Gastrocnemius medialis (tissue), 4 donors: ENCODE measurements around the gene PDGFC. TPM values are rescaled to one million over a fixed set of nuclear protein-coding genes. Genes with fewer than 3 reads are reported as not detected.
"Not testable (repeated sequence)": the region's sequence is repeated elsewhere in the genome, so short reads cannot be mapped to it uniquely, and the experiment has no call there.

Source experiments
- ATAC-seq, 2 donors: fragments of 150-250 bp; one replicate each; pipeline ENCODE4 v1.9.1; 2016
- DNase-seq, 2 donors: peaks; one replicate each; pipeline ENCODE4 v3.0.0-alpha.2; 2019
- H3K27ac ChIP-seq, 4 donors: fragments of 200-600 bp; sonication (generic); 1 replicate in 1 of 4; 2 replicates in 3 of 4; pipeline ENCODE4 v1.5.1; 2016 to 2018; ENCODE audit warnings: mild to moderate bottlenecking in 2 of 4, moderate library complexity in 1 of 4
- H3K27me3 ChIP-seq, 3 donors: fragments of 200-600 bp; sonication (generic) in 2 of 3; 1 replicate in 1 of 3; 2 replicates in 2 of 3; pipeline versions ENCODE4 v1.5.1 to v1.6.0; 2016 to 2019; ENCODE audit warnings: mild to moderate bottlenecking in 1 of 3, moderate library complexity in 1 of 3
- H3K36me3 ChIP-seq, 2 donors: fragments of 200-600 bp; sonication (generic) in 1 of 2; one replicate each; pipeline ENCODE4 v1.5.1; 2017 to 2018
- H3K4me1 ChIP-seq, 2 donors: fragments of 200-600 bp; sonication (generic) in 1 of 2; one replicate each; pipeline ENCODE4 v1.5.1; 2016 to 2017; ENCODE audit warnings: mild to moderate bottlenecking in 2 of 2
- H3K4me3 ChIP-seq, 4 donors: fragments of 200-600 bp; sonication (generic) in 3 of 4; 1 replicate in 1 of 4; 2 replicates in 3 of 4; pipeline ENCODE4 v1.5.1; 2016 to 2019; ENCODE audit warnings: mild to moderate bottlenecking in 2 of 4
- H3K9me3 ChIP-seq, 3 donors: fragments of 200-600 bp; sonication (generic) in 2 of 3; 1 replicate in 1 of 3; 2 replicates in 2 of 3; pipeline ENCODE4 v1.5.1; 2016 to 2019
- POLR2A ChIP-seq, 2 donors: fragments of 450-650 bp; IDR thresholded peaks; one replicate each; pipeline ENCODE4 v1.6.1; 2017; ENCODE audit warnings: antibody characterized with exemption in 2 of 2, mild to moderate bottlenecking in 2 of 2, moderate library complexity in 2 of 2
- in situ Hi-C, 4 donors: fragments of 200-750 bp; cut with MboI; loops; one replicate each; pipeline versions ENCODE4 v1.15.0 to v1.8.0; 2017; ENCODE audit warnings: low sequenced_read_pairs in 4 of 4
- intact Hi-C: fragments of 100-400 bp; cut with DNase I; formaldehyde crosslinking; loops from one replicate; pipeline ENCODE4 v1.15.1; 2023; ENCODE audit warnings: low total_unique reads
- total RNA-seq, 4 donors: library from RNA; depleted of rRNA; stranded (reverse); fragments of >200 nt; gene quantifications; one replicate each; pipeline versions ENCODE4 v1.1.0 to v1.2.3, GENCODE V29; 2016
- TF ChIP-seq, protein P1 (sequence below), 5 experiments: fragments of 450-650 bp in 3 of 5; fragments of 200-600 bp in 2 of 5; sonication (generic) in 2 of 5; IDR thresholded peaks in 4 of 5; conservative IDR thresholded peaks in 1 of 5; 1 replicate in 4 of 5; 2 replicates in 1 of 5; pipeline ENCODE4 v1.5.1; 2016 to 2019; ENCODE audit warnings: antibody characterized with exemption in 5 of 5, mild to moderate bottlenecking in 3 of 5, moderate library complexity in 3 of 5

The PDGFC gene
- total RNA-seq, 4 donors from 2014 or later: 4.4 to 10.7 (median 6.3) TPM

GRCh38 chr4:156870861-156871260, 100.7 kb downstream of the PDGFC start:
- H3K4me1 ChIP-seq: no peaks in the 10 kb centered on the region
- no peak for ATAC-seq
- DNase-seq: no peak
- no peaks in the 10 kb centered on the region for H3K27me3 ChIP-seq
- intact Hi-C loops (no loop called here), in situ Hi-C loops (no loop called here)
- H3K36me3 ChIP-seq: no peaks in the 10 kb centered on the region
- no peak overlapping the region for H3K27ac ChIP-seq
- TF ChIP-seq POLR2A (IDR thresholded peaks at IDR 0.05): no peak
- H3K9me3 ChIP-seq: no peaks in the 10 kb centered on the region
- no peak overlapping the region for H3K4me3 ChIP-seq

- no peak overlapping the region for H3K27ac ChIP-seq
- no peaks in the 10 kb centered on the region for H3K36me3 ChIP-seq
- DNase-seq (no peak), ATAC-seq (no peak)
- H3K27me3 ChIP-seq: no peaks in the 10 kb centered on the region
- H3K4me3 ChIP-seq: no peak overlapping the region
- intact Hi-C loops (no loop called here), in situ Hi-C loops (no loop called here)
- H3K4me1 ChIP-seq: no peaks in the 10 kb centered on the region
- TF ChIP-seq POLR2A (IDR thresholded peaks at IDR 0.05): no peak
- TF ChIP-seq, protein P1, sequence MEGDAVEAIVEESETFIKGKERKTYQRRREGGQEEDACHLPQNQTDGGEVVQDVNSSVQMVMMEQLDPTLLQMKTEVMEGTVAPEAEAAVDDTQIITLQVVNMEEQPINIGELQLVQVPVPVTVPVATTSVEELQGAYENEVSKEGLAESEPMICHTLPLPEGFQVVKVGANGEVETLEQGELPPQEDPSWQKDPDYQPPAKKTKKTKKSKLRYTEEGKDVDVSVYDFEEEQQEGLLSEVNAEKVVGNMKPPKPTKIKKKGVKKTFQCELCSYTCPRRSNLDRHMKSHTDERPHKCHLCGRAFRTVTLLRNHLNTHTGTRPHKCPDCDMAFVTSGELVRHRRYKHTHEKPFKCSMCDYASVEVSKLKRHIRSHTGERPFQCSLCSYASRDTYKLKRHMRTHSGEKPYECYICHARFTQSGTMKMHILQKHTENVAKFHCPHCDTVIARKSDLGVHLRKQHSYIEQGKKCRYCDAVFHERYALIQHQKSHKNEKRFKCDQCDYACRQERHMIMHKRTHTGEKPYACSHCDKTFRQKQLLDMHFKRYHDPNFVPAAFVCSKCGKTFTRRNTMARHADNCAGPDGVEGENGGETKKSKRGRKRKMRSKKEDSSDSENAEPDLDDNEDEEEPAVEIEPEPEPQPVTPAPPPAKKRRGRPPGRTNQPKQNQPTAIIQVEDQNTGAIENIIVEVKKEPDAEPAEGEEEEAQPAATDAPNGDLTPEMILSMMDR (IDR thresholded peaks at IDR 0.05 in 4 of 5, conservative IDR thresholded peaks at IDR 0.05 in 1 of 5): no peak
- H3K9me3 ChIP-seq: no peaks in the 10 kb centered on the region
These were observed 101.5 kb downstream of the PDGFC start for GRCh38 chr4:156870131-156870530.

DNA sequence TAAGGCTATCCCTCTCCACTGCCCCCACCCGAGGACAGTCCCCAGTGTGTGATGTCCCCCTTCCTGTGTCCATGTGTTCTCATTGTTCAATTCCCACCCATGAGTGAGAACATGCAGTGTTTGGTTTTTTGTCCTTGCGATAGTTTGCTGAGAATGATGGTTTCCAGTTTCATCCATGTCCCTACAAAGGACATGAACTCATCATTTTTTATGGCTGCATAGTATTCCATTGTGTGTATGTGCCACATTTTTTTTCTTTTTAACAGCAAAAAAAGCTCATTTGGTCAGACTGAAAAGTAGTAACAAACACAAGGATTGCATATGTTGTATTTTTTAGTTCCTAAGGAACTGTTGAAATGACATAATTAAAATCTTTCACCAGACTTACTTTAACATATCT, 105.5 kb downstream of the PDGFC start:
- in situ Hi-C loops, DNase-seq, intact Hi-C loops: not testable (repeated sequence)

GRCh38 chr4:156865451-156865850, 106.1 kb downstream of the PDGFC start:
- no peaks in the 10 kb centered on the region for H3K36me3 ChIP-seq

More for the DNA sequence above, 105.5 kb downstream of the PDGFC start:
- H3K27me3 ChIP-seq, H3K4me1 ChIP-seq, ATAC-seq, H3K36me3 ChIP-seq, H3K4me3 ChIP-seq, H3K27ac ChIP-seq, H3K9me3 ChIP-seq: not testable (repeated sequence)

DNA sequence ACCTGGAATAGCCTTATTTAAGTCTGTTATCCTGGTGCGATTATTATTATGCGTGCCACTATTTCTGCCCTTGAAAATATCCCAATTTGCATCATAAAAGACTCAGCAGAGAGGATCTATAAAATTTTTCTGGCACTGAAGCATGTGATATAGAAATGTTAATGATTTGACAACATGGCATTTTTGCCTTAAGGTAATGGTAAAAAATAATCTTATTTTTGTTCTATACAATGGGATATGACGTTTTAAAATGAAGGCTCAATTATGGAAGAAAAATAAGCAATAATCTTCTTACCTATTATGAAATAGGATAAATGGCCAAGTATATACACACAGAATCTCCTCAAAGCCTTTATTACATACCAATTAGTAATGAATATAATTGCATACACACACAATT, 113.5 kb downstream of the PDGFC start:
- intact Hi-C loops (no loop called here), in situ Hi-C loops (no loop called here)
- TF ChIP-seq, protein P1 (IDR thresholded peaks at IDR 0.05 in 4 of 5, conservative IDR thresholded peaks at IDR 0.05 in 1 of 5): no peak
- TF ChIP-seq POLR2A (IDR thresholded peaks at IDR 0.05): no peak
- DNase-seq (no peak), ATAC-seq (no peak)
- H3K9me3 ChIP-seq: no peaks in the 10 kb centered on the region
- H3K27me3 ChIP-seq: no peaks in the 10 kb centered on the region
- H3K4me3 ChIP-seq: no peak overlapping the region
- H3K27ac ChIP-seq: no peak overlapping the region
- peaks cover 6 to 7% of the 10 kb centered on the region in 2 donors for H3K4me1 ChIP-seq
- H3K36me3 ChIP-seq: no peaks in the 10 kb centered on the region

More at GRCh38 chr4:156865451-156865850, 106.1 kb downstream of the PDGFC start:
- DNase-seq (no peak), ATAC-seq (no peak)
- TF ChIP-seq, protein P1 (IDR thresholded peaks at IDR 0.05 in 4 of 5, conservative IDR thresholded peaks at IDR 0.05 in 1 of 5): no peak
- TF ChIP-seq POLR2A (IDR thresholded peaks at IDR 0.05): no peak
- Histone ChIP-seq H3K4me3 (no peak overlapping the region), H3K4me1 (no peaks in the 10 kb centered on the region), H3K27ac (no peak overlapping the region), H3K27me3 (no peaks in the 10 kb centered on the region), H3K9me3 (no peaks in the 10 kb centered on the region)
- intact Hi-C loops: no loop called here
- in situ Hi-C loops: no loop called here

GRCh38 chr4:156838761-156839160, 132.8 kb downstream of the PDGFC start:
- intact Hi-C loops (no loop called here), in situ Hi-C loops (no loop called here)
- ATAC-seq: no peak

More at GRCh38 chr4:156838761-156839160, 132.8 kb downstream of the PDGFC start:
- no peak overlapping the region for H3K4me3 ChIP-seq
- H3K36me3 ChIP-seq: no peaks in the 10 kb centered on the region
- H3K27me3 ChIP-seq: no peaks in the 10 kb centered on the region
- no peak for DNase-seq
- H3K27ac ChIP-seq: no peak overlapping the region
- peaks cover 0 to 10% (median 0%) of the 10 kb centered on the region in 3 donors for H3K9me3 ChIP-seq
- H3K4me1 ChIP-seq: peaks cover 0 to 5% of the 10 kb centered on the region in 2 donors
- no peak for TF ChIP-seq POLR2A (IDR thresholded peaks at IDR 0.05)
- TF ChIP-seq, protein P1 (IDR thresholded peaks at IDR 0.05 in 4 of 5, conservative IDR thresholded peaks at IDR 0.05 in 1 of 5): no peak
